Cardiac muscle cell (in vitro differentiated cells and primary cell): ENCODE results near the gene CLTB. TPM values are rescaled to one million over a fixed set of nuclear protein-coding genes. Genes with fewer than 3 reads are reported as not detected.

Experiments
- DNase-seq, 2 donors: peaks; one replicate each; pipeline versions ENCODE4 v3.0.0 to v3.0.0-alpha.2; 2010 to 2017; ENCODE audit warnings: low read depth in 1 of 2, low spot score in 1 of 2
- H3K27ac ChIP-seq: fragments of 200-600 bp; sonication (generic); 2 replicates; pipeline ENCODE4 v1.5.1; 2016
- H3K27me3 ChIP-seq: fragments of 200-600 bp; sonication (generic); 2 replicates; pipeline ENCODE4 v1.6.0; 2016; ENCODE audit warnings: control low read depth
- H3K36me3 ChIP-seq: fragments of 200-600 bp; sonication (generic); 2 replicates; pipeline ENCODE4 v1.5.1; 2016; ENCODE audit warnings: control low read depth
- H3K4me1 ChIP-seq: fragments of 200-600 bp; sonication (generic); 2 replicates; pipeline ENCODE4 v1.8.1; 2017; ENCODE audit warnings: low read depth, mild to moderate bottlenecking, mixed run types
- H3K4me3 ChIP-seq: fragments of 200-600 bp; sonication (generic); 2 replicates; pipeline ENCODE4 v1.5.1; 2016; ENCODE audit warnings: mild to moderate bottlenecking
- H3K9me3 ChIP-seq: fragments of 200-600 bp; sonication (generic); 2 replicates; pipeline ENCODE4 v1.5.1; 2017; ENCODE audit warnings: low read depth, mild to moderate bottlenecking, control low read depth
- CTCF ChIP-seq: IDR thresholded peaks from 2 replicates; pipeline ENCODE4 v1.5.1; 2012; ENCODE audit warnings: low read depth, mild to moderate bottlenecking, low read length
- polyA plus RNA-seq: library from polyadenylated mRNA; unstranded; fragments of >200 nt; fragmentation: Nextera tagmentation; extraction: Ambion mirVana; gene quantifications from 2 replicates; pipeline ENCODE4 v1.2.1, GENCODE V29; 2016
- total RNA-seq: library from RNA; depleted of rRNA; stranded (reverse); fragments of >200 nt; gene quantifications from 2 replicates; pipeline ENCODE4 v1.2.3, GENCODE V29; 2016

CLTB gene
- total and polyA plus RNA-seq, 2 experiments from 2014 or later: 187 to 222 TPM

GRCh38 chr5:176401281-176402205 lies 14.8 kb downstream of the CLTB start:
- Histone ChIP-seq H3K4me1 (peaks cover 12% of the 10 kb centered on the region), H3K27me3 (no peaks in the 10 kb centered on the region), H3K9me3 (no peaks in the 10 kb centered on the region), H3K36me3 (no peaks in the 10 kb centered on the region), H3K27ac (peak overlapping the region; percentile 53), H3K4me3 (no peak overlapping the region)
- no peak for DNase-seq
- no peak for TF ChIP-seq CTCF

- Histone ChIP-seq H3K9me3 (no peaks in the 10 kb centered on the region), H3K27me3 (no peaks in the 10 kb centered on the region), H3K4me1 (peaks cover 18% of the 10 kb centered on the region), H3K27ac (peak overlapping the region; percentile 53), H3K4me3 (no peak overlapping the region), H3K36me3 (no peaks in the 10 kb centered on the region)
- no peak for DNase-seq
- no peak for TF ChIP-seq CTCF
Observed at GRCh38 chr5:176400382-176401156, 15.8 kb downstream of the CLTB start.

- H3K27ac ChIP-seq: no peak overlapping the region
- H3K4me3 ChIP-seq: no peak overlapping the region
- no peak for DNase-seq
- no peak for TF ChIP-seq CTCF
- H3K9me3 ChIP-seq: no peaks in the 10 kb centered on the region
- H3K36me3 ChIP-seq: no peaks in the 10 kb centered on the region
- no peaks in the 10 kb centered on the region for H3K27me3 ChIP-seq
- H3K4me1 ChIP-seq: peaks cover 28% of the 10 kb centered on the region
Observed at GRCh38 chr5:176397736-176398420, 18.5 kb downstream of the CLTB start.

GRCh38 chr5:176396330-176396729 lies 20.0 kb downstream of the CLTB start:
- Histone ChIP-seq H3K4me3 (no peak overlapping the region), H3K27ac (peak overlapping the region; percentile 82), H3K36me3 (no peaks in the 10 kb centered on the region), H3K9me3 (no peaks in the 10 kb centered on the region), H3K27me3 (no peaks in the 10 kb centered on the region), H3K4me1 (peaks cover 21% of the 10 kb centered on the region)
- TF ChIP-seq CTCF: no peak
- DNase-seq: peak in 1 of 2 donors; percentile 23
